Ovary (tissue), 9 donors: Measurements from ENCODE around the gene PTPRN2. TPM values are rescaled to one million over a fixed set of nuclear protein-coding genes. Genes with fewer than 3 reads are reported as not detected.

ENCODE experiments used
- DNase-seq, 5 donors: peaks; one replicate each; pipeline ENCODE4 v3.0.0-alpha.2; 2019 to 2020
- H3K27ac ChIP-seq, 2 donors: fragments of 200-600 bp; one replicate each; pipeline versions ENCODE4 v1.5.1 to v1.8.0; 2019 to 2022
- H3K27me3 ChIP-seq: fragments of 200-600 bp; one replicate; pipeline ENCODE4 v1.8.0; 2022
- H3K36me3 ChIP-seq: fragments of 200-600 bp; sonication (generic); one replicate; pipeline ENCODE4 v1.5.1; 2019
- H3K4me1 ChIP-seq: one replicate; pipeline ENCODE4 v1.8.1; 2013; ENCODE audit warnings: mild to moderate bottlenecking, moderate library complexity; ENCODE audit not compliant: insufficient read depth
- H3K4me3 ChIP-seq: fragments of 200-600 bp; sonication (generic); one replicate; pipeline ENCODE4 v1.5.1; 2017
- H3K9me3 ChIP-seq, 2 donors: fragments of 200-600 bp in 1 of 2; sonication (generic) in 1 of 2; one replicate each; pipeline versions ENCODE4 v1.5.1 to v1.8.1; 2013 to 2019; ENCODE audit warnings: mild to moderate bottlenecking in 1 of 2, moderate library complexity in 1 of 2
- EP300 ChIP-seq: sonication (generic); formaldehyde crosslinking; IDR thresholded peaks from one replicate; pipeline ENCODE4 v1.6.1; 2017; ENCODE audit warnings: antibody characterized with exemption
- POLR2A ChIP-seq: fragments of 450-650 bp; IDR thresholded peaks from one replicate; pipeline ENCODE4 v1.6.1; 2017; ENCODE audit warnings: antibody characterized with exemption, mild to moderate bottlenecking, moderate library complexity
- WGBS, 3 donors: extraction: QIAGEN DNeasy Blood & Tissue Kit in 1 of 3; methylation state at CpG; one replicate each; pipeline versions ENCODE4 v1.1.5 to v1.1.7; 2013 to 2017; 5-methylcytosine and 5-hydroxymethylcytosine counted together
- intact Hi-C, 4 donors: fragments of 100-400 bp; cut with DNase I; formaldehyde crosslinking; loops; one replicate each; pipeline versions ENCODE4 v1.11.0 to v1.15.1; 2022 to 2023
- polyA plus RNA-seq, 2 donors: library from polyadenylated mRNA; stranded (reverse); fragments of 200-250 nt in 1 of 2; fragments of 350-450 nt in 1 of 2; fragmentation: Illumina TruSeq in 1 of 2; extraction: RNeasy Lipid Tissue Mini Kit (QIAGEN cat#74804) in 1 of 2; gene quantifications; one replicate each; pipeline ENCODE4 v1.2.3, GENCODE V29; 2013 to 2014
- total RNA-seq, 7 donors: library from RNA; depleted of rRNA in 2 of 7; stranded (reverse); fragments of >200 nt in 2 of 7; fragmentation: NEBNext Ultra II Directional in 3 of 7; extraction: Animal tissue kit (Norgen Biotek cat#: 25700) in 3 of 7; gene quantifications; one replicate each; pipeline versions ENCODE4 v1.1.0 to v1.2.4, GENCODE V29; 2016 to 2023
- TF ChIP-seq, protein P1 (sequence below), 3 donors: fragments of 450-650 bp in 2 of 3; fragments of 200-600 bp in 1 of 3; IDR thresholded peaks; one replicate each; pipeline versions ENCODE4 v1.5.1 to v1.8.0; 2016 to 2022; ENCODE audit warnings: antibody characterized with exemption in 3 of 3, mild to moderate bottlenecking in 1 of 3
- donor health status: DM: no; HTN: no; CAD: no; lungs with moderate emphysema.
- donor health status: DM: no; HTN: no; CAD: no.
- donor health status: Bipolar disorder and iron deficiency.
- donor health status: DM: yes; HTN: yes; CAD: no.
- donor health status: DM: no; HTN: no; CAD: no.
- donor health status: DM: yes; HTN: yes; CAD: no.

PTPRN2 gene
- total and polyA plus RNA-seq, 9 donors, result 3.5 to 11.1 (median 5.9) TPM

- DNase-seq, result peak in 3 of 5 donors; percentile 24 to 49 (median 32)
- H3K27ac ChIP-seq, result peak overlapping the region; percentile 54 to 77
- no peaks in the 10 kb centered on the region for H3K27me3 ChIP-seq
- intact Hi-C loops, result no loop called here
- no peaks in the 10 kb centered on the region for H3K36me3 ChIP-seq
- TF ChIP-seq, protein P1, sequence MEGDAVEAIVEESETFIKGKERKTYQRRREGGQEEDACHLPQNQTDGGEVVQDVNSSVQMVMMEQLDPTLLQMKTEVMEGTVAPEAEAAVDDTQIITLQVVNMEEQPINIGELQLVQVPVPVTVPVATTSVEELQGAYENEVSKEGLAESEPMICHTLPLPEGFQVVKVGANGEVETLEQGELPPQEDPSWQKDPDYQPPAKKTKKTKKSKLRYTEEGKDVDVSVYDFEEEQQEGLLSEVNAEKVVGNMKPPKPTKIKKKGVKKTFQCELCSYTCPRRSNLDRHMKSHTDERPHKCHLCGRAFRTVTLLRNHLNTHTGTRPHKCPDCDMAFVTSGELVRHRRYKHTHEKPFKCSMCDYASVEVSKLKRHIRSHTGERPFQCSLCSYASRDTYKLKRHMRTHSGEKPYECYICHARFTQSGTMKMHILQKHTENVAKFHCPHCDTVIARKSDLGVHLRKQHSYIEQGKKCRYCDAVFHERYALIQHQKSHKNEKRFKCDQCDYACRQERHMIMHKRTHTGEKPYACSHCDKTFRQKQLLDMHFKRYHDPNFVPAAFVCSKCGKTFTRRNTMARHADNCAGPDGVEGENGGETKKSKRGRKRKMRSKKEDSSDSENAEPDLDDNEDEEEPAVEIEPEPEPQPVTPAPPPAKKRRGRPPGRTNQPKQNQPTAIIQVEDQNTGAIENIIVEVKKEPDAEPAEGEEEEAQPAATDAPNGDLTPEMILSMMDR (IDR thresholded peaks at IDR 0.05), result no peak
- TF ChIP-seq POLR2A, result no peak
- no peak for TF ChIP-seq EP300
- H3K4me3 ChIP-seq, result peak overlapping the region; percentile 21
- H3K4me1 ChIP-seq, result peaks cover 19% of the 10 kb centered on the region
- no peaks in the 10 kb centered on the region for H3K9me3 ChIP-seq
- 21 to 50% (median 23%) methylated on average over 51 of the region's 51 CpGs for WGBS, 3 donors
Observed at GRCh38 chr7:157613575-157614322, 973.9 kb downstream of the PTPRN2 start.

GRCh38 chr7:157612664-157613561 is 974.7 kb downstream of the PTPRN2 start:
- H3K9me3 ChIP-seq, result no peaks in the 10 kb centered on the region
- H3K4me3 ChIP-seq, result peak overlapping the region; percentile 21
- no peak overlapping the region for H3K27ac ChIP-seq
- 12 to 35% (median 21%) methylated on average over 76 to 79 of the region's 79 CpGs for WGBS, 3 donors
- DNase-seq, result peak; percentile 27 to 73 (median 41)
- intact Hi-C loops, result no loop called here
- H3K4me1 ChIP-seq, result peaks cover 19% of the 10 kb centered on the region
- TF ChIP-seq, protein P1 (IDR thresholded peaks at IDR 0.05), result no peak
- TF ChIP-seq POLR2A (no peak), EP300 (no peak)
- H3K36me3 ChIP-seq, result no peaks in the 10 kb centered on the region
- H3K27me3 ChIP-seq, result no peaks in the 10 kb centered on the region

DNA sequence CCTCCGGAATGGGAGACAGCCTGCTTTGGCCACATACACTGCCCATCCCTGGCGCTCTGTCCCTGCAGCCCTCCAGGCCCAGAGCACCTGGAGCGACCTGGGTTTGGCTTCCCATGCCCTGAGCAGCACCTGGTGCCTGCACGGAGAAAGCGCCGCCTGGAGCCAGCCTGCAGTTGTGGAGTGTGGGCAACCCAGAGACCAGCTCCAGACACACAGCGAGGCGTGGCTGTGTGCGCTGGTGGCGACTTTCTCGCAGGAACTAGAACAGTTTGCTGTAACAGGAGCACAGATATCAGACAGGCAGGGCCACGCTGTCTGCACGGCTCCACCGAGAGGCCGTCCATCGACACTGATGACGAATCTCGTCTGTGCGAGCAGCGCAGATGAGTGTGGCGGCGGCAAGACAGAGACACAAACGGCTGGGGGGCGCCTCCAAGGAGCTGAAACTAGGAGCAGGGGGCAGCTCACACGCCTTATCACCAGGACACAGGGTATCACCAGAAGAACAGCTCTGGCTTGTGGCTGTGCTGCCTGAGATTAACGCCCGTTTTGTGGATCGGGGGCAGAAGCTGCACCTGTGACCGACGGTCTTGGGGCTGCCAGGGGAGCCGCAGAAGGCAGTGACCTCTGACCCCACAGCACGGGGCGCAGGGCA is 975.5 kb downstream of the PTPRN2 start:
- H3K9me3 ChIP-seq, result no peaks in the 10 kb centered on the region
- H3K4me1 ChIP-seq, result peaks cover 19% of the 10 kb centered on the region
- H3K27ac ChIP-seq, result no peak overlapping the region
- H3K36me3 ChIP-seq, result no peaks in the 10 kb centered on the region
- H3K4me3 ChIP-seq, result no peak overlapping the region
- 77 to 78% (median 78%) methylated on average over 33 of the region's 33 CpGs for WGBS, 3 donors
- intact Hi-C loops, result no loop called here
- TF ChIP-seq POLR2A (no peak), EP300 (no peak)
- TF ChIP-seq, protein P1 (IDR thresholded peaks at IDR 0.05), result no peak
- no peak for DNase-seq
- no peaks in the 10 kb centered on the region for H3K27me3 ChIP-seq

GRCh38 chr7:157611341-157611740 is 976.3 kb downstream of the PTPRN2 start:
- Histone ChIP-seq H3K4me1 (peaks cover 19% of the 10 kb centered on the region), H3K9me3 (no peaks in the 10 kb centered on the region), H3K27me3 (no peaks in the 10 kb centered on the region), H3K27ac (no peak overlapping the region), H3K36me3 (no peaks in the 10 kb centered on the region), H3K4me3 (no peak overlapping the region)
- TF ChIP-seq, protein P1 (IDR thresholded peaks at IDR 0.05), result no peak
- TF ChIP-seq EP300, result no peak
- TF ChIP-seq POLR2A, result no peak
- DNase-seq, result no peak
- WGBS, 3 donors, result 92 to 95% (median 95%) methylated on average over 18 of the region's 18 CpGs
- intact Hi-C loops, result no loop called here
